ENCODE measurements around the gene ACAA2.
"Not testable (repeated sequence)": the region's sequence is repeated elsewhere in the genome, so short reads cannot be mapped to it uniquely, and the experiment has no call there.

The ACAA2 gene

DNA sequence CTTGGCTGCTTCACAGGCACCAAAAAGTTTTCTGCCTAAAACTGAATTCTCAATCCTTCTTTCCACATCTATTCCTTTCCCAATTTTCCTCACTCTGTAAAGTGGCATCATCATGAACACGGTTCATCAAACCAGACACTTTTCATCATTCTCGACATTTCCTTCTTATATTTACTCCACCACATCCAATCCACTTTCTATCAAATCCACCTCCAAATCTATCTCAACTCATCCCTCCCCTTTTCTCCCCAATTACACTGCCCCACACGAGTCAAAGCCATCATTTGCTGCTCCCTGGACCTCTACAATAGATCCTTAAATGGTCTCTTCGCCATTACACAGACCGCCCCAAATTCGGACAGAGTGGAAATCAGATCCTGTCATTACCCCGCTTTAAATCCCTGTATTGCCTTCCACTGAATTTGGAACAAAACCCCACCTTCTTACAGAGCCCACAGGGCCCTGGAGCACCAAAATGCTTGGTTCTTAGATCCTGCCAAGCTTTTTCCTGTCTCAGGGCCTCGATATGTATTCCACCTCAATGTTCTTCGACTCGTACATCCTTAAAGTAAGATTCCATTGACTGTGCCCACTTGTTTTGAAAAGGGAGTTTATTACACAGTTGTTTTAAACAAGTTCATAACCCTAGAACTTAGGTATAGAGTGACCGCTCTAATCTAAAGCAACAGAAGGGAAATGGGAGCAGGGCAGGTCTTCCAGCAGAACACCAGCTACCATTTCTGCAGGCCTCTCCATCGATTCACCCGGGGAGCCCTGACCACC, 856 bp downstream of the ACAA2 start:
- TF ChIP-seq, protein P1, sequence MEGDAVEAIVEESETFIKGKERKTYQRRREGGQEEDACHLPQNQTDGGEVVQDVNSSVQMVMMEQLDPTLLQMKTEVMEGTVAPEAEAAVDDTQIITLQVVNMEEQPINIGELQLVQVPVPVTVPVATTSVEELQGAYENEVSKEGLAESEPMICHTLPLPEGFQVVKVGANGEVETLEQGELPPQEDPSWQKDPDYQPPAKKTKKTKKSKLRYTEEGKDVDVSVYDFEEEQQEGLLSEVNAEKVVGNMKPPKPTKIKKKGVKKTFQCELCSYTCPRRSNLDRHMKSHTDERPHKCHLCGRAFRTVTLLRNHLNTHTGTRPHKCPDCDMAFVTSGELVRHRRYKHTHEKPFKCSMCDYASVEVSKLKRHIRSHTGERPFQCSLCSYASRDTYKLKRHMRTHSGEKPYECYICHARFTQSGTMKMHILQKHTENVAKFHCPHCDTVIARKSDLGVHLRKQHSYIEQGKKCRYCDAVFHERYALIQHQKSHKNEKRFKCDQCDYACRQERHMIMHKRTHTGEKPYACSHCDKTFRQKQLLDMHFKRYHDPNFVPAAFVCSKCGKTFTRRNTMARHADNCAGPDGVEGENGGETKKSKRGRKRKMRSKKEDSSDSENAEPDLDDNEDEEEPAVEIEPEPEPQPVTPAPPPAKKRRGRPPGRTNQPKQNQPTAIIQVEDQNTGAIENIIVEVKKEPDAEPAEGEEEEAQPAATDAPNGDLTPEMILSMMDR (conservative IDR thresholded peaks at IDR 0.05; ENCODE audit: low read length): no peak
- DNase-seq (ENCODE audit: low read depth): peak; percentile 16

DNA sequence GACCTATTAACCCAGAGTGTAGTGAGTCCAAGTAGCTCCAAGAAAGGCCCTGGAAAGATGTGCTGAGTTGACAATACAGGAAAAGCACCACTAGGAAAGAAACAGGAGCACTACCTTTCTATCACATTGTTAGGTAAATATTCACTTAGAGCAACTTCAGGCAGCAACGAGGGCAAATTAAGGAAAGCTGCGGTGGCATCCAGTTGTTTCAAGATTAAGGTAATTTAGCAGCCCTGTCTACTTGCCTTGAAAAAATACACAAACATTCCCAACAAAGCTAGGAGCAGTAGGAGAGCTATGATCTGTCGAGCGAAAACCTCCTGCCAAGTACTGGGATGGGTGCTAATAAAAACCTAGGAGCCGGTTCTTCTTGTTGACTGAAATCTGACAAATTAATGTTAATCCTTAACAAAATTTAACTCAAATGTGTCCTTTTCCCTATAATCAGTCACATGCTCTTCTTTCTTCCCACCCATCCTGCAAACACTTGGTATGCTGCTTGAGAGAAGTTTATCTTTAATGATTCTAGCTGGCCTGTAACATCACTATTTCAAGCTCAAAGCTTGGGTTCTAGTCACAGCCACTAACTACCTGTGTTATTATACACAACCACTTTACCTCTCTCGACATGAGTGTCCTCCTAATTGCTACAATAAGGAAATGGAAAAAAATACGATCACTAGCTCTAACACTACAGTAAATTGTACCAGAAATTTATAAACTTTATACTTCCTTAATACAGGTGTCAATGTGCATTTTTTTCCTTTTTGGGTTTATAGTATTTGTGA, 2.0 kb downstream of the ACAA2 start:
- no peak overlapping the region for H3K4me3 ChIP-seq (ENCODE audit: low read length)
- TF ChIP-seq, protein P1 (conservative IDR thresholded peaks at IDR 0.05; ENCODE audit: low read length): no peak
- no peak for DNase-seq (ENCODE audit: low read depth)

More for the DNA sequence above, 856 bp downstream of the ACAA2 start:
- H3K4me3 ChIP-seq (ENCODE audit: low read length): peak overlapping the region; percentile 86

DNA sequence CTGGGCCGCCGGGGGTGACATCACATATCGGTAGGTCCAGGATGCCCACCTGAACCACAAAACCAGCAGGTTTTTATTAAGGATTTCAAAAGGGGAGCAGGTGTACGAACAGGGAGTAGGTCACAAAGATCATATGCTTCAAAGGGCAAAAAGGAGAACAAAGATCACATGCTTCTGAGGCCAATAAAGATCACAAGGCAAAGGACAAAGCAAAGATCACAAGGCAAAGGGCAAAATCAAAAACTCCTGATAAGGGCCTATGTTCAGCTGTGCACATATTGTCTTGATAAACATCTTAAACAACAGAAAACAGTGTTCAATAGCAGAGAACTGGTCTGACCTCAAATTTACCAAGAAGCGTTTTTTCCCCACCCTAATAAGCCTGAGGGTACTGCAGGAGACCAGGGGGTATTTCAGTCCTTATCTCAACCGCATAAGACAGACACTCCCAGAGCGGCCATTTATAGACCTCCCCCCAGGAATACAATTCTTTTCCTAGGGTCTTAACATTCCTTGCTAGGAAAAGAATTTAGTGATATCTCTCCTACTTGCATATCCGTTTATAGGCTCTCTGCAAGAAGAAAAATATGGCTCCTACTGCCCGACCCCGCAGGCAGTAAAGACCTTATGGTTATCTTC, 4.7 kb downstream of the ACAA2 start:
- DNase-seq (ENCODE audit: low read depth); H3K4me3 ChIP-seq (ENCODE audit: low read length): not testable (repeated sequence)

DNA sequence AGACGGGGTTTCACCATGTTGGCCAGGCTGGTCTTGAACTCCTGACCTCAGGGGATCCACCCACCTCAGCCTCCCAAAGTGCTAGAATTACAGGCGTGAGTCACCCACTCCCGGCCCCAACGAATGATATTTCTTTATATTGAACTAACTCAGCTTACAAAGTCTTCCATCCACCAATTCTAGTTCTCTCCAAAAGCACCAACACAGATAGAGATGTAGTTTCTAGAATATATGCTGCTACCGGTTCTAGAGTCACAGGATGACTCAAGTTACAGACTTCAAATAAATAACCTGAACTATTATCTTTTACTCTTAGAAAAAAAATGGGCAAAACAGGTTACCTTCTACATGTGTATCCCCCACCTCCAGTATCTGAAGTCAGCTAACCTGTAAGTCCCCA, 9.2 kb downstream of the ACAA2 start:
- DNase-seq (ENCODE audit: low read depth): no peak
- H3K4me3 ChIP-seq (ENCODE audit: low read length): no peak overlapping the region
- TF ChIP-seq, protein P1 (conservative IDR thresholded peaks at IDR 0.05; ENCODE audit: low read length): no peak

DNA sequence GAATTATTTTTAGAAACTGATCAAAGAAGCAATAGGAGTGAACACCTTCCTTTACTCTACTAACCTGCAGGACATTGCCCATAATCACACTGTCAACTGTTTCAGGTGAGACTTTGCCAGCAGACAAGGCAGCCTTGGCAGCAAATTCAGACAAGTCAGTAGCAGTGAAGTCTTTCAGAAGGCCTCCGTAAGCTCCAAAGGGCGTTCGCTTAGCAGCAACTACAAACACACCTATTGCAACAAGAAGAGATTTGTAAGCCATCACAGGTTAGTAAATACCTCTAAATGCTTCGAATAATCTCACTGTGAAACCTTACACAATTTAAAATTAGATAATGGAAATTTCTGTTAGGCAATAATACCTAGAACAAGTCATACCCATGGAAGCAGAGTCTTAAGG, 10.7 kb downstream of the ACAA2 start:
- TF ChIP-seq, protein P1 (conservative IDR thresholded peaks at IDR 0.05; ENCODE audit: low read length): no peak
- no peak overlapping the region for H3K4me3 ChIP-seq (ENCODE audit: low read length)
- no peak for DNase-seq (ENCODE audit: low read depth)

DNA sequence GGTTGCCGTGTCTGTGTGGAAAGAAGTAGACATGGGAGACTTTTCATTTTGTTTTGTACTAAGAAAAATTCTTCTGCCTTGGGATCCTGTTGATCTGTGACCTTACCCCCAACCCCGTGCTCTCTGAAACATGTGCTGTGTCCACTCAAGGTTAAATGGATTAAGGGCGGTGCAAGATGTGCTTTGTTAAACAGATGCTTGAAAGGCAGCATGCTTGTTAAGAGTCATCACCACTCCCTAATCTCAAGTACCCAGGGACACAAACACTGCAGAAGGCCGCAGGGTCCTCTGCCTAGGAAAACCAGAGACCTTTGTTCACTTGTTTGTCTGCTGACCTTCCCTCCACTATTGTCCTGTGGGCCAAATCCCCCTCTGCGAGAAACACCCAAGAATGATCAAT, 12.8 kb downstream of the ACAA2 start:
- not testable (repeated sequence) for H3K4me3 ChIP-seq (ENCODE audit: low read length); DNase-seq (ENCODE audit: low read depth)

DNA sequence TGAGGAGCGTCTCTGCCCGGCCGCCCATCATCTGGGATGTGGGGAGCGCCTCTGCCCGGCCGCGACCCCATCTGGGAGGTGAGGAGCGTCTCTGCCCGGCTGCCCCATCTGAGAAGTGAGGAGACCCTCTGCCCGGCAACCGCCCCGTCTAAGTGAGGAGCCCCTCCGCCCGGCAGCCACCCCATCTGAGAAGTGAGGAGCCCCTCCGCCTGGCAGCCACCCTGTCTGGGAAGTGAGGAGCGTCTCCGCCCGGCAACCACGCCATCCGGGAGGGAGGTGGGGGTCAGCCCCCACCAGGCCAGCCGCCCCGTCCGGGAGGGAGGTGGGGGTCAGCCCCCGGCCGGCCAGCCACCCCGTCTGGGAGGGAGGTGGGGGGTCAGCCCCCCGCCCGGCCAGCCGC, 13.5 kb downstream of the ACAA2 start:
- DNase-seq (ENCODE audit: low read depth); H3K4me3 ChIP-seq (ENCODE audit: low read length): not testable (repeated sequence)

DNA sequence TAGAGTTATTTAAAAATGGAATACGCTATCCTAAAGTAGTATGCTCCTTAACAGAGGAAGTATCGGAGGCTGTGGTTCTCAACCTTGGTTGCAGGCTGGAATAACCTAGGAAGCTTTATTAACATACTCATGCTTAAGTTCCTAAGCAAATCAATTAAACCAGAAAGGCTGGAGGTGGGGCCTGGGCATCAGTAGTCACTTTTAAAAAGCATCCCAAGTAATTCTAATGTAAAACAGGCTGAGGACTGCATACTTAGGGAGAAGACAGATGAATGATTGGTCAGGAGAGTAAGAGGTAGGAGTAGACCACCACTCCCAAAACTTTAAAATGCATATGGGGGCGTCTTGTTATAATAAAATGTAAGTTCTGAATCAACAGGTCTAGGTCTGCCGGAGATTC, 15.3 kb downstream of the ACAA2 start:
- no peak overlapping the region for H3K4me3 ChIP-seq (ENCODE audit: low read length)
- TF ChIP-seq, protein P1 (conservative IDR thresholded peaks at IDR 0.05; ENCODE audit: low read length): no peak
- DNase-seq (ENCODE audit: low read depth): no peak

Measured in AG10803 (cell line).